Colonic mucosa (tissue), 4 donors: ENCODE measurements around the gene ARHGAP5. TPM values are rescaled to one million over a fixed set of nuclear protein-coding genes. Genes with fewer than 3 reads are reported as not detected.

ENCODE experiments used
- DNase-seq: peaks from one replicate; pipeline ENCODE4 v3.0.0-alpha.2; 2020
- H3K27ac ChIP-seq: fragments of 200-600 bp; one replicate; pipeline ENCODE4 v1.8.0; 2021
- H3K27me3 ChIP-seq: fragments of 200-600 bp; one replicate; pipeline ENCODE4 v1.8.0; 2021
- H3K36me3 ChIP-seq: fragments of 200-600 bp; one replicate; pipeline ENCODE4 v1.8.0; 2021
- H3K4me1 ChIP-seq: fragments of 200-600 bp; one replicate; pipeline ENCODE4 v1.8.0; 2021; ENCODE audit warnings: mild to moderate bottlenecking
- H3K4me3 ChIP-seq: fragments of 200-600 bp; one replicate; pipeline ENCODE4 v1.8.0; 2021
- H3K9ac ChIP-seq, 2 donors: one replicate each; pipeline ENCODE4 v1.7.0; 2013; ENCODE audit warnings: control low read depth in 2 of 2, low read depth in 2 of 2, low read length in 2 of 2
- H3K9me3 ChIP-seq: fragments of 200-600 bp; one replicate; pipeline ENCODE4 v1.8.0; 2021
- CTCF ChIP-seq: fragments of 200-600 bp; IDR thresholded peaks from one replicate; pipeline ENCODE4 v1.8.0; 2022; ENCODE audit warnings: antibody characterized with exemption, mild to moderate bottlenecking
- intact Hi-C: fragments of 100-400 bp; cut with DNase I; formaldehyde crosslinking; loops from one replicate; pipeline ENCODE4 v1.14.1; 2022
- total RNA-seq, 2 donors: library from RNA; stranded (reverse); fragmentation: NEBNext Ultra II Directional in 1 of 2; extraction: Animal tissue kit (Norgen Biotek cat#: 25700) in 1 of 2; gene quantifications; one replicate each; pipeline ENCODE4 v1.2.1, GENCODE V29; 2021
- donor health status: healthy.
- donor health status: DM: no; HTN: no; CAD: no.
- donor health status: DM: no; HTN: no; CAD: no.

The ARHGAP5 gene
- total RNA-seq, 2 donors from 2014 or later = 77.8 to 140 TPM

GRCh38 chr14:32205984-32206383 is 128.9 kb downstream of the ARHGAP5 start:
- Histone ChIP-seq H3K27ac (no peak overlapping the region), H3K36me3 (no peaks in the 10 kb centered on the region), H3K4me1 (peaks cover 3% of the 10 kb centered on the region), H3K4me3 (no peak overlapping the region), H3K9ac (no peak overlapping the region), H3K9me3 (no peaks in the 10 kb centered on the region), H3K27me3 (no peaks in the 10 kb centered on the region)
- no peak for TF ChIP-seq CTCF
- no peak for DNase-seq
- intact Hi-C loops = no loop called here

- Histone ChIP-seq H3K27me3 (no peaks in the 10 kb centered on the region), H3K4me3 (no peak overlapping the region), H3K27ac (no peak overlapping the region), H3K4me1 (peaks cover 3% of the 10 kb centered on the region), H3K9ac (no peak overlapping the region), H3K36me3 (no peaks in the 10 kb centered on the region), H3K9me3 (no peaks in the 10 kb centered on the region)
- intact Hi-C loops = no loop called here
- DNase-seq = no peak
- TF ChIP-seq CTCF = no peak
Measured at GRCh38 chr14:32206552-32206951, 129.4 kb downstream of the ARHGAP5 start.

- Histone ChIP-seq H3K27ac (no peak overlapping the region), H3K9ac (no peak overlapping the region), H3K4me3 (no peak overlapping the region), H3K27me3 (no peaks in the 10 kb centered on the region), H3K9me3 (no peaks in the 10 kb centered on the region), H3K36me3 (no peaks in the 10 kb centered on the region), H3K4me1 (no peaks in the 10 kb centered on the region)
- intact Hi-C loops = no loop called here
- TF ChIP-seq CTCF = no peak
- no peak for DNase-seq
Measured at GRCh38 chr14:32208490-32208889, 131.4 kb downstream of the ARHGAP5 start.

Other genes with a start within 250 kb of the ARHGAP5 start
- gene RNU6-7, start 124.7 kb downstream of the ARHGAP5 start, total RNA-seq = not detected
- gene RNU6-8, start 126.0 kb downstream of the ARHGAP5 start, total RNA-seq = not detected